Prostate gland (tissue), 2 donors: ENCODE measurements around the gene FLOT2. TPM values are rescaled to one million over a fixed set of nuclear protein-coding genes. Genes with fewer than 3 reads are reported as not detected.
"Not testable (repeated sequence)": the region's sequence is repeated elsewhere in the genome, so short reads cannot be mapped to it uniquely, and the experiment has no call there.

Source experiments
- DNase-seq: peaks from one replicate; pipeline ENCODE4 v3.0.0-alpha.2; 2019; ENCODE audit warnings: low spot score
- H3K27ac ChIP-seq, 2 donors: fragments of 200-600 bp; sonication (generic); 2 replicates each; pipeline ENCODE4 v1.5.1; 2017 to 2019
- H3K27me3 ChIP-seq: fragments of 200-600 bp; sonication (generic); replicated peaks from 2 replicates; pipeline ENCODE4 v1.5.1; 2019; ENCODE audit not compliant: insufficient read depth
- H3K36me3 ChIP-seq, 2 donors: fragments of 200-600 bp; sonication (generic); 1 replicate in 1 of 2; 2 replicates in 1 of 2; pipeline versions ENCODE4 v1.5.1 to v1.8.1; 2017 to 2019
- H3K4me1 ChIP-seq: fragments of 200-600 bp; sonication (generic); replicated peaks from 2 replicates; pipeline ENCODE4 v1.5.1; 2019
- H3K4me3 ChIP-seq, 2 donors: fragments of 200-600 bp; sonication (generic); 2 replicates each; pipeline ENCODE4 v1.5.1; 2017 to 2019
- H3K9me3 ChIP-seq: fragments of 200-600 bp; sonication (generic); 2 replicates; pipeline ENCODE4 v1.5.1; 2017
- CTCF ChIP-seq, 4 experiments: fragments of 200-600 bp in 2 of 4; fragments of 450-650 bp in 2 of 4; sonication (generic) in 2 of 4; IDR thresholded peaks; 1 replicate in 3 of 4; 2 replicates in 1 of 4; pipeline ENCODE4 v1.5.1; 2016 to 2019; ENCODE audit warnings: antibody characterized with exemption in 4 of 4, mild to moderate bottlenecking in 2 of 4, moderate library complexity in 2 of 4
- POLR2A ChIP-seq: fragments of 450-650 bp; IDR thresholded peaks from one replicate; pipeline ENCODE4 v1.6.1; 2016; ENCODE audit warnings: antibody characterized with exemption, mild to moderate bottlenecking
- POLR2AphosphoS5 ChIP-seq: sonication (generic); formaldehyde crosslinking; IDR thresholded peaks from one replicate; pipeline ENCODE4 v1.6.1; 2017; ENCODE audit warnings: antibody characterized with exemption
- WGBS: methylation state at CpG from one replicate; pipeline ENCODE4 v1.1.5; 2018; 5-methylcytosine and 5-hydroxymethylcytosine counted together
- intact Hi-C: fragments of 100-400 bp; cut with DNase I; formaldehyde crosslinking; loops from one replicate; pipeline ENCODE4 v1.14.2; 2022
- total RNA-seq, 2 donors: library from RNA; depleted of rRNA; stranded (reverse); fragments of >200 nt; gene quantifications; one replicate each; pipeline ENCODE4 v1.1.0, GENCODE V29; 2016

Gene FLOT2
- total RNA-seq, 2 donors from 2014 or later, result 82.9 to 121 TPM

- Histone ChIP-seq H3K36me3 (peaks cover 20 to 33% of the 10 kb centered on the region in 2 donors), H3K27ac (peak overlapping the region in 1 of 2 donors; percentile 55), H3K4me1 (no peaks in the 10 kb centered on the region), H3K27me3 (no peaks in the 10 kb centered on the region), H3K4me3 (no peak overlapping the region), H3K9me3 (no peaks in the 10 kb centered on the region)
- 58% methylated on average over 7 of the region's 7 CpGs for WGBS
- intact Hi-C loops, result no loop called here
- no peak for DNase-seq
- TF ChIP-seq CTCF (IDR thresholded peaks at IDR 0.05), result no peak
- no peak for TF ChIP-seq POLR2A
- TF ChIP-seq POLR2AphosphoS5, result no peak
These were observed 9.3 kb upstream of the FLOT2 start for GRCh38 chr17:28906706-28907438.

DNA sequence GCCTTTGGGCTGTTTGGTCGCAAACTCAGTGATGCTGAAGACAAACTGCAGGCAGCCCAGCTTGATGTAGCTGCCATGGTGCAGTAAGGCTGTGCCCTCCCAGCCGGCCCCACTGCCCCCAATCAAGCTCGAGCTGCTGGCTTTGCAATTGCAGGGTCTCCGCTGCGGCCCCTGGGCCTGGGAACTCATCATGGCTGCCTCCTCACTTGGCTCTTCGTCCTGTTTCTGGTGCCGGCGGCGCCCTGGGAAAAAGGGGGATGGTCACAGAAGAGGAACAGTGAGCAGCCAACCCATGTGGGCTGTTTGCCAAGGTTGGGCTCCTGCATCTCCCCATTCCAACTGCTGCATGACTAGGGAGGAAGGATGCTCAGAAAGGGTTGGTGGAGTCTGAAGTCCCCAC, 8.7 kb upstream of the FLOT2 start:
- no peaks in the 10 kb centered on the region for H3K9me3 ChIP-seq
- no peak for DNase-seq
- 73% methylated on average over 9 of the region's 9 CpGs for WGBS
- intact Hi-C loops, result no loop called here
- H3K4me3 ChIP-seq, result no peak overlapping the region
- H3K4me1 ChIP-seq, result peaks cover 4% of the 10 kb centered on the region
- H3K27me3 ChIP-seq, result no peaks in the 10 kb centered on the region
- peaks cover 17 to 29% of the 10 kb centered on the region in 2 donors for H3K36me3 ChIP-seq
- H3K27ac ChIP-seq, result no peak overlapping the region
- TF ChIP-seq POLR2A (no peak), POLR2AphosphoS5 (no peak), CTCF (IDR thresholded peaks at IDR 0.05) (no peak)

DNA sequence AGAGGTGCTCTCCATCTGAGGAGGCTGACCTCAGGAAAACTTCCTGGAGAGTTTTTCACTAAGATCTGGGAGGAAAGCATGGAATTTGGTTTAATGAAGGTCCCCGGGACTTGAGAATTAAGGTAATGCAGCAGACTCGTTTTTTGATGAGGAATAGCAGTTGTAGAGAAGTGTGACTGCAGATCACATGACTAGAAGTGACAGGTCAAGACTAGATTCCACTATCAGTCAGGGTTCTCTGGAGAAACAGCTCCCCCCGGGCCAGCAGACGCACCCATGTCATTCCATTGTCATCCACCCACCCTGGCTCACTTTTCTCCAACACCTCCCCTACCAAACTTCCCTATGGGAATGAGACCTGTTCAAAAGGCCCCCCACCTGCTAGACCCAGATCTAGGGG, 7.3 kb upstream of the FLOT2 start:
- Histone ChIP-seq H3K27me3 (no peaks in the 10 kb centered on the region), H3K4me1 (peaks cover 9% of the 10 kb centered on the region), H3K36me3 (peaks cover 4 to 14% of the 10 kb centered on the region in 2 donors), H3K4me3 (no peak overlapping the region), H3K9me3 (no peaks in the 10 kb centered on the region), H3K27ac (no peak overlapping the region)
- intact Hi-C loops, result no loop called here
- 50% methylated on average over 4 of the region's 4 CpGs for WGBS
- no peak for TF ChIP-seq CTCF (IDR thresholded peaks at IDR 0.05)
- TF ChIP-seq POLR2AphosphoS5, result no peak
- no peak for TF ChIP-seq POLR2A
- DNase-seq, result no peak

GRCh38 chr17:28903546-28903841, 6.0 kb upstream of the FLOT2 start:
- H3K4me3 ChIP-seq, H3K27me3 ChIP-seq, intact Hi-C loops, H3K36me3 ChIP-seq, H3K4me1 ChIP-seq, H3K9me3 ChIP-seq, DNase-seq: not testable (repeated sequence)
- WGBS, result 53% methylated on average over 5 of the region's 5 CpGs
- peak overlapping the region in 1 of 2 donors; percentile 85 for H3K27ac ChIP-seq

- Histone ChIP-seq H3K36me3 (peaks cover 0 to 9% of the 10 kb centered on the region in 2 donors), H3K27ac (peak within 1 kb of the TSS; percentile 78 to 85), H3K4me1 (peaks cover 12% of the 10 kb centered on the region), H3K9me3 (no peaks in the 10 kb centered on the region), H3K4me3 (peak within 1 kb of the TSS; percentile 73 to 81), H3K27me3 (no peaks in the 10 kb centered on the region)
- 2% methylated on average over 21 of the region's 55 CpGs for WGBS
- peak; percentile 89 for DNase-seq
- intact Hi-C loops, result no loop called here
- TF ChIP-seq POLR2A, result peak; percentile 70
- peak; percentile 80 to 98 (median 92) for TF ChIP-seq CTCF (IDR thresholded peaks at IDR 0.05)
- TF ChIP-seq POLR2AphosphoS5, result peak; percentile 39
These were observed 5.4 kb upstream of the FLOT2 start, which contains the start of gene DHRS13 for GRCh38 chr17:28902819-28903545. Gene DHRS13 (minus strand): TSS chr17:28903079. CDS start chr17:28902944, 135 bp downstream.
